Measurements from ENCODE around the gene BRIX1. TPM values are rescaled to one million over a fixed set of nuclear protein-coding genes. Genes with fewer than 3 reads are reported as not detected.

The BRIX1 gene
- total and polyA plus RNA-seq, 2 donors (not counting 3 experiments of a cell fraction or from before 2014, with no cell fraction given) = 14.0 to 28.4 TPM

- H3K36me3 ChIP-seq (ENCODE audit: control insufficient read depth in 2 of 2, extremely low read depth in 1 of 2, insufficient read depth in 2 of 2, low read length in 2 of 2) = peaks cover 0 to 4% of the 10 kb centered on the region in 2 experiments
- no peaks in the 10 kb centered on the region for H3K27me3 ChIP-seq (ENCODE audit: control insufficient read depth in 2 of 2, insufficient read depth in 2 of 2, low read length in 2 of 2)
- DNase-seq (ENCODE audit: low read depth, low spot score) (peak; percentile 45), FAIRE-seq (peak; percentile 65)
- no peaks in the 10 kb centered on the region for H3K4me1 ChIP-seq (ENCODE audit: control insufficient read depth, extremely low read depth, insufficient read depth, low read length)
- H3K9me1 ChIP-seq (replicated peaks; ENCODE audit: control insufficient read depth, extremely low read depth, insufficient read depth, low read length) = no peaks in the 10 kb centered on the region
- no peaks in the 10 kb centered on the region for H3K9me3 ChIP-seq (replicated peaks; ENCODE audit: control insufficient read depth, insufficient read depth, low read length)
- no peak for TF ChIP-seq FOS (IDR thresholded peaks at IDR 0.05; ENCODE audit: borderline replicate concordance, insufficient read depth, low read length)
- TF ChIP-seq, protein P1, sequence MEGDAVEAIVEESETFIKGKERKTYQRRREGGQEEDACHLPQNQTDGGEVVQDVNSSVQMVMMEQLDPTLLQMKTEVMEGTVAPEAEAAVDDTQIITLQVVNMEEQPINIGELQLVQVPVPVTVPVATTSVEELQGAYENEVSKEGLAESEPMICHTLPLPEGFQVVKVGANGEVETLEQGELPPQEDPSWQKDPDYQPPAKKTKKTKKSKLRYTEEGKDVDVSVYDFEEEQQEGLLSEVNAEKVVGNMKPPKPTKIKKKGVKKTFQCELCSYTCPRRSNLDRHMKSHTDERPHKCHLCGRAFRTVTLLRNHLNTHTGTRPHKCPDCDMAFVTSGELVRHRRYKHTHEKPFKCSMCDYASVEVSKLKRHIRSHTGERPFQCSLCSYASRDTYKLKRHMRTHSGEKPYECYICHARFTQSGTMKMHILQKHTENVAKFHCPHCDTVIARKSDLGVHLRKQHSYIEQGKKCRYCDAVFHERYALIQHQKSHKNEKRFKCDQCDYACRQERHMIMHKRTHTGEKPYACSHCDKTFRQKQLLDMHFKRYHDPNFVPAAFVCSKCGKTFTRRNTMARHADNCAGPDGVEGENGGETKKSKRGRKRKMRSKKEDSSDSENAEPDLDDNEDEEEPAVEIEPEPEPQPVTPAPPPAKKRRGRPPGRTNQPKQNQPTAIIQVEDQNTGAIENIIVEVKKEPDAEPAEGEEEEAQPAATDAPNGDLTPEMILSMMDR (IDR thresholded peaks at IDR 0.05; ENCODE audit: extremely low read depth in 1 of 2, insufficient read depth in 1 of 2, low read depth in 1 of 2, low read length in 2 of 2) = peak in 1 of 2 donors; percentile 45
- TF ChIP-seq MYC (IDR thresholded peaks at IDR 0.05; ENCODE audit: low read depth, low read length) = no peak
- TF ChIP-seq GATA2 (IDR thresholded peaks at IDR 0.05; ENCODE audit: insufficient read depth, insufficient read length, low read depth, low read length) = no peak
- H3K79me2 ChIP-seq (ENCODE audit: control insufficient read depth, insufficient read depth, low read length) = no peaks in the 10 kb centered on the region
- dilution Hi-C loops (cut with MboI; ENCODE audit: extremely low pct_ligation_motif_present, low sequenced_read_pairs) (no loop called here), intact Hi-C loops (cut with micrococcal nuclease) (loop anchor here (1.0 kb wide), 1 partner anchor 45 kb away; no protein-coding TSS in a partner anchor)
- no TSS peak for BruUV-seq (replicated peaks)
- H3K9ac ChIP-seq (replicated peaks; ENCODE audit: extremely low read depth, insufficient read depth, low read length) = no peak overlapping the region
- CTCF ChIA-PET = interaction anchor here (1.1 to 2.6 kb wide), 6 partner anchors 28 to 968 kb away, joined by 3 to 24 read pairs (median 5); partner anchors contain the start of gene DNAJC21
- H3K4me2 ChIP-seq (ENCODE audit: insufficient read depth, low read length) = no peak overlapping the region
- no peak overlapping the region for H2AFZ ChIP-seq (ENCODE audit: low read depth, low read length)
- H4K20me1 ChIP-seq (replicated peaks; ENCODE audit: control insufficient read depth, extremely low read depth, insufficient read depth, low read length) = no peaks in the 10 kb centered on the region
- no peak overlapping the region for H3K27ac ChIP-seq (ENCODE audit: insufficient read depth, low read depth, low read length)
- POLR2A ChIA-PET = no interaction called here
- no peak overlapping the region for H3K4me3 ChIP-seq (replicated peaks in 1 of 3; ENCODE audit: insufficient read depth in 1 of 3, low read depth in 1 of 3, low read length in 3 of 3)
Measured at GRCh38 chr5:34957857-34958690, 42.6 kb downstream of the BRIX1 start.
